GM12875 (cell line): ENCODE results near the gene GPC5.
"Not testable (repeated sequence)": the region's sequence is repeated elsewhere in the genome, so short reads cannot be mapped to it uniquely, and the experiment has no call there.

Source experiments
- H3K4me3 ChIP-seq: one replicate; pipeline ENCODE4 v1.5.1; 2011; ENCODE audit warnings: low read depth, low read length, control low read depth
- CTCF ChIP-seq: IDR thresholded peaks from 2 replicates; pipeline ENCODE4 v1.5.1; 2011; ENCODE audit warnings: low read depth, mild to moderate bottlenecking, control low read depth, inconsistent platforms, low read length, moderate library complexity, borderline replicate concordance; ENCODE audit not compliant: insufficient read depth

The GPC5 gene

GRCh38 chr13:91398413-91399188, at the start of gene GPC5:
TSS of gene GPC5 (plus strand) at chr13:91398621.
- TF ChIP-seq CTCF: no peak
- peak within 1 kb of the TSS; percentile 82 for H3K4me3 ChIP-seq

GRCh38 chr13:91348906-91349435, 49.5 kb upstream of the GPC5 start:
- TF ChIP-seq CTCF: peak; percentile 99
- peak overlapping the region; percentile 88 for H3K4me3 ChIP-seq

- peak overlapping the region; percentile 88 for H3K4me3 ChIP-seq
- no peak for TF ChIP-seq CTCF
Measured at GRCh38 chr13:91349992-91350911, 48.2 kb upstream of the GPC5 start.

GRCh38 chr13:91351123-91351522, 47.3 kb upstream of the GPC5 start:
- H3K4me3 ChIP-seq: no peak overlapping the region
- TF ChIP-seq CTCF: no peak

GRCh38 chr13:91351980-91352379, 46.4 kb upstream of the GPC5 start:
- no peak for TF ChIP-seq CTCF

GRCh38 chr13:91352891-91353290, 45.5 kb upstream of the GPC5 start:
- not testable (repeated sequence) for H3K4me3 ChIP-seq

More at GRCh38 chr13:91351980-91352379, 46.4 kb upstream of the GPC5 start:
- H3K4me3 ChIP-seq: no peak overlapping the region

GRCh38 chr13:91353494-91353893, 44.9 kb upstream of the GPC5 start:
- no peak overlapping the region for H3K4me3 ChIP-seq
- no peak for TF ChIP-seq CTCF
